Osteoblast (primary cell): ENCODE data around the gene CMPK1. TPM values are rescaled to one million over a fixed set of nuclear protein-coding genes. Genes with fewer than 3 reads are reported as not detected.

Experiments
- DNase-seq: peaks from one replicate; pipeline ENCODE4 v3.0.0; 2011; ENCODE audit warnings: low spot score, mixed read lengths; ENCODE audit not compliant: insufficient read length; ENCODE audit errors: missing footprints
- H2AFZ ChIP-seq: 2 replicates; pipeline ENCODE4 v1.6.0; 2011; ENCODE audit warnings: mild to moderate bottlenecking, low read length
- H3K27ac ChIP-seq: 2 replicates; pipeline ENCODE4 v1.5.1; 2011; ENCODE audit warnings: mild to moderate bottlenecking, low read depth, low read length, moderate library complexity
- H3K27me3 ChIP-seq: 2 replicates; pipeline ENCODE4 v1.6.0; 2012; ENCODE audit warnings: mild to moderate bottlenecking, control low read depth, inconsistent platforms, low read length, moderate library complexity; ENCODE audit not compliant: insufficient read depth
- H3K36me3 ChIP-seq: 2 replicates; pipeline ENCODE4 v1.5.1; 2011; ENCODE audit warnings: mild to moderate bottlenecking, low read length, control low read depth, moderate library complexity; ENCODE audit not compliant: insufficient read depth
- H3K4me1 ChIP-seq: 2 replicates; pipeline ENCODE4 v1.5.1; 2011; ENCODE audit warnings: mild to moderate bottlenecking, low read length, control low read depth, moderate library complexity; ENCODE audit not compliant: insufficient read depth
- H3K4me2 ChIP-seq: 2 replicates; pipeline ENCODE4 v1.6.0; 2011; ENCODE audit warnings: mild to moderate bottlenecking, low read length; ENCODE audit not compliant: insufficient read depth
- H3K4me3 ChIP-seq: fragments of 200-600 bp; sonication (generic); 3 replicates; pipeline ENCODE4 v1.5.1; 2012; ENCODE audit warnings: mild to moderate bottlenecking, low read length, inconsistent platforms; ENCODE audit not compliant: insufficient read depth
- H3K79me2 ChIP-seq: 2 replicates; pipeline ENCODE4 v1.6.0; 2012; ENCODE audit warnings: mild to moderate bottlenecking, low read length, control low read depth, inconsistent platforms; ENCODE audit not compliant: insufficient read depth
- H3K9me3 ChIP-seq: 2 replicates; pipeline ENCODE4 v1.5.1; 2011; ENCODE audit warnings: low read depth, low read length, control low read depth
- H4K20me1 ChIP-seq: 2 replicates; pipeline ENCODE4 v1.6.0; 2012; ENCODE audit warnings: mild to moderate bottlenecking, low read length, control low read depth; ENCODE audit not compliant: insufficient read depth
- total RNA-seq: library from RNA; depleted of rRNA; stranded (reverse); fragments of >200 nt; gene quantifications from 2 replicates; pipeline ENCODE4 v1.2.3, GENCODE V29; 2012
- TF ChIP-seq, protein P1 (sequence below): IDR thresholded peaks from 2 replicates; pipeline ENCODE4 v1.5.1; 2011; ENCODE audit warnings: mild to moderate bottlenecking, low read depth, low read length, moderate library complexity; ENCODE audit errors: extremely low read depth

The CMPK1 gene
- total RNA-seq, 1 donor: 111 TPM

GRCh38 chr1:47423872-47424271 lies 90.3 kb downstream of the CMPK1 start:
- H3K79me2 ChIP-seq: no peaks in the 10 kb centered on the region
- H4K20me1 ChIP-seq: no peaks in the 10 kb centered on the region
- peaks cover under 1% of the 10 kb centered on the region for H3K27me3 ChIP-seq
- H3K36me3 ChIP-seq: no peaks in the 10 kb centered on the region
- DNase-seq: peak; percentile 19
- H3K4me3 ChIP-seq: no peak overlapping the region
- H2AFZ ChIP-seq: no peak overlapping the region
- H3K4me2 ChIP-seq: no peak overlapping the region
- TF ChIP-seq, protein P1, sequence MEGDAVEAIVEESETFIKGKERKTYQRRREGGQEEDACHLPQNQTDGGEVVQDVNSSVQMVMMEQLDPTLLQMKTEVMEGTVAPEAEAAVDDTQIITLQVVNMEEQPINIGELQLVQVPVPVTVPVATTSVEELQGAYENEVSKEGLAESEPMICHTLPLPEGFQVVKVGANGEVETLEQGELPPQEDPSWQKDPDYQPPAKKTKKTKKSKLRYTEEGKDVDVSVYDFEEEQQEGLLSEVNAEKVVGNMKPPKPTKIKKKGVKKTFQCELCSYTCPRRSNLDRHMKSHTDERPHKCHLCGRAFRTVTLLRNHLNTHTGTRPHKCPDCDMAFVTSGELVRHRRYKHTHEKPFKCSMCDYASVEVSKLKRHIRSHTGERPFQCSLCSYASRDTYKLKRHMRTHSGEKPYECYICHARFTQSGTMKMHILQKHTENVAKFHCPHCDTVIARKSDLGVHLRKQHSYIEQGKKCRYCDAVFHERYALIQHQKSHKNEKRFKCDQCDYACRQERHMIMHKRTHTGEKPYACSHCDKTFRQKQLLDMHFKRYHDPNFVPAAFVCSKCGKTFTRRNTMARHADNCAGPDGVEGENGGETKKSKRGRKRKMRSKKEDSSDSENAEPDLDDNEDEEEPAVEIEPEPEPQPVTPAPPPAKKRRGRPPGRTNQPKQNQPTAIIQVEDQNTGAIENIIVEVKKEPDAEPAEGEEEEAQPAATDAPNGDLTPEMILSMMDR: no peak
- no peak overlapping the region for H3K27ac ChIP-seq
- no peaks in the 10 kb centered on the region for H3K9me3 ChIP-seq
- H3K4me1 ChIP-seq: no peaks in the 10 kb centered on the region

DNA sequence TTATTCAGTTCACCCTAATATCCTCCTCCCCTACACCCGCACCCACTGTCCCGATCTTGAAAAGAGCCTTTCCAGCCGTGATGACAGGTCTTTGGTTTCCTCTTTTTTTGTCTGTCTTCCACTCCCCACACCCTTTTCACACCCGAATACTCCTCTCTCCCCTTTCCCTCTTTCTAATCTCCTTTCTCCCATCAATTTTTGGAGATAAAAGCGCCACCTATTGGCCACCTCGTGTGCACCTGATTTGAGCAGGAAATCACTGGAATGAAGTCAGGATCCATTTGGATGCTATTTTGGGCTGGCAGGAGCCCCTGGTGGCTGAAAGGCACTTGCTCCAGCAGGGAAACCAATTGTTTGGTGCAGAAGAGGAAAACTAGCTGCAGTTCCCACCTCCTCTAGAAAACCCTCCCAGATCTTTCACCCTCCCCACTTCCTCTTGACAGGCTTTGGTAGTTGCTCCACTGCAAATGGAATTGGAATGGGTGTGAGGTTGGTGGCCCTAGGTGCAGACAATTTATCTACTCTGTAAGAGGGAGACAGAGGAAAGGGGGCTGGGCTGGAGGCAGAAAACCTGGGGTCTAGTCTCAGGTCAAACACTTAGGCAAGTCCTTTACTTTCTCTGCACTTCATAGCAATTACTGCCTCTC lies 90.9 kb downstream of the CMPK1 start:
- Histone ChIP-seq H2AFZ (no peak overlapping the region), H3K9me3 (no peaks in the 10 kb centered on the region), H3K36me3 (no peaks in the 10 kb centered on the region), H4K20me1 (no peaks in the 10 kb centered on the region), H3K4me2 (no peak overlapping the region), H3K79me2 (no peaks in the 10 kb centered on the region), H3K4me1 (no peaks in the 10 kb centered on the region), H3K27ac (no peak overlapping the region), H3K4me3 (no peak overlapping the region), H3K27me3 (no peaks in the 10 kb centered on the region)
- DNase-seq: peak; percentile 85
- TF ChIP-seq, protein P1: peak; percentile 98

Other genes with a start within 250 kb of the CMPK1 start
- gene CYP4A22, start 196.3 kb upstream of the CMPK1 start, total RNA-seq: not detected in 2 replicates
- not detected in 2 replicates for gene PDZK1IP1, start 143.8 kb upstream of the CMPK1 start, total RNA-seq
- gene TAL1, start 101.6 kb upstream of the CMPK1 start, total RNA-seq: not detected in 2 replicates
- gene STIL, start 19.6 kb upstream of the CMPK1 start, total RNA-seq: 4.0 and 6.5 TPM in 2 replicates
- not detected in 2 replicates for gene FOXE3, start 82.5 kb downstream of the CMPK1 start, total RNA-seq
- 0.59 and 0.72 TPM in 2 replicates for gene FOXD2, start 104.3 kb downstream of the CMPK1 start, total RNA-seq